K562 (cell line): Measurements from ENCODE around the gene CPE. TPM values are rescaled to one million over a fixed set of nuclear protein-coding genes. Genes with fewer than 3 reads are reported as not detected.

Source experiments
- BMI1 ChIP-seq: fragments of 150-350 bp; IDR thresholded peaks from 2 replicates; pipeline ENCODE4 v1.6.1; 2014; ENCODE audit warnings: low read length
- CEBPG ChIP-seq, 3 experiments: fragments of 200-800 bp in 1 of 3; sonication (Bioruptor generic) in 1 of 3; sonication (generic) in 1 of 3; formaldehyde crosslinking in 1 of 3; IDR thresholded peaks in 2 of 3; conservative IDR thresholded peaks in 1 of 3; 2 replicates each; pipeline versions ENCODE4 v1.6.1 to v1.8.0; 2016 to 2022; ENCODE audit warnings: missing compliant biosample characterization in 2 of 3, missing genetic modification characterization in 2 of 3, mild to moderate bottlenecking in 1 of 3, missing genetic modification reagents in 1 of 3
- JUND ChIP-seq, 2 experiments: IDR thresholded peaks; 2 replicates in 1 of 2; 3 replicates in 1 of 2; pipeline ENCODE4 v1.6.1; 2011; ENCODE audit warnings: borderline replicate concordance in 2 of 2, low read depth in 2 of 2, low read length in 2 of 2, improper control_type of control experiment in 1 of 2, missing biosample characterization in 1 of 2, missing genetic modification characterization in 1 of 2, missing genetic modification reagents in 1 of 2
- L3MBTL2 ChIP-seq: fragments of 450-650 bp; IDR thresholded peaks from 2 replicates; pipeline ENCODE4 v1.6.1; 2016; ENCODE audit warnings: mild to moderate bottlenecking, moderate library complexity
- TEAD4 ChIP-seq, 2 experiments: sonication (generic) in 1 of 2; formaldehyde crosslinking in 1 of 2; IDR thresholded peaks; 2 replicates each; pipeline versions ENCODE4 v1.6.1 to v1.8.0; 2012 to 2022; ENCODE audit warnings: borderline replicate concordance in 1 of 2, inconsistent platforms in 1 of 2, low read length in 1 of 2, mild to moderate bottlenecking in 1 of 2, missing genetic modification reagents in 1 of 2
- TOE1 ChIP-seq, 2 experiments: fragments of 450-650 bp in 1 of 2; sonication (generic) in 1 of 2; formaldehyde crosslinking in 1 of 2; IDR thresholded peaks; 2 replicates each; pipeline versions ENCODE4 v1.7.1 to v1.8.0; 2016 to 2022; ENCODE audit warnings: borderline replicate concordance in 2 of 2, mild to moderate bottlenecking in 2 of 2, antibody characterized with exemption in 1 of 2, inconsistent platforms in 1 of 2, low read depth in 1 of 2, missing genetic modification reagents in 1 of 2, moderate library complexity in 1 of 2
- TSC22D4 ChIP-seq: fragments of 450-650 bp; IDR thresholded peaks from 2 replicates; pipeline ENCODE4 v1.6.1; 2016; ENCODE audit warnings: missing genetic modification characterization, missing biosample characterization, control low read depth
- ZNF282 ChIP-seq: sonication (generic); formaldehyde crosslinking; IDR thresholded peaks from 2 replicates; pipeline ENCODE4 v1.8.1; 2023; ENCODE audit warnings: missing genetic modification reagents
- ZNF766 ChIP-seq: fragments of 200-800 bp; sonication (Bioruptor generic); conservative IDR thresholded peaks from 2 replicates; pipeline ENCODE4 v1.6.1; 2016; ENCODE audit warnings: missing genetic modification characterization, missing compliant biosample characterization
- polyA plus RNA-seq, 8 experiments: library from polyadenylated mRNA; depleted of rRNA in 4 of 8; stranded (reverse) in 5 of 8; unstranded in 3 of 8; fragments of >200 nt; fragmentation: Nextera tagmentation in 2 of 8; fragmentation: Illumina TruSeq in 1 of 8; extraction: Ambion mirVana in 2 of 8; extraction: Trizol in 1 of 8; gene quantifications; 2 replicates each; pipeline versions ENCODE4 v1.2.1 to v1.2.3, GENCODE V29; 2011 to 2014; ENCODE audit warnings: inconsistent platforms in 1 of 8, missing spikeins in 1 of 8
- total RNA-seq, 7 experiments: library from RNA; depleted of rRNA in 6 of 7; stranded (reverse); fragments of >200 nt in 6 of 7; fragmentation: Illumina TruSeq in 2 of 7; extraction: Trizol in 2 of 7; gene quantifications; 2 replicates each; pipeline versions ENCODE4 v1.2.1 to v1.2.3, GENCODE V29; 2011 to 2021; ENCODE audit warnings: low replicate concordance in 1 of 7
- TF ChIP-seq, protein P1 (sequence below): fragments of 200-600 bp; sonication (generic); IDR thresholded peaks from one replicate; pipeline ENCODE4 v1.6.1; 2012; ENCODE audit warnings: mild to moderate bottlenecking, low read depth, low read length, inconsistent platforms
- TF ChIP-seq, protein P2 (sequence below), 2 experiments: fragments of 450-650 bp in 1 of 2; sonication (generic) in 1 of 2; formaldehyde crosslinking in 1 of 2; IDR thresholded peaks in 1 of 2; conservative IDR thresholded peaks in 1 of 2; 2 replicates each; pipeline versions ENCODE4 v1.6.1 to v1.8.1; 2016 to 2023; ENCODE audit warnings: mild to moderate bottlenecking in 2 of 2, moderate library complexity in 2 of 2, inconsistent platforms in 1 of 2, missing genetic modification reagents in 1 of 2

CPE gene
- total and polyA plus RNA-seq, 9 of the 15 experiments (the other 6 are each of a cell fraction or from before 2014, with no cell fraction given) = 0.04 to 0.16 (median 0.06) TPM; not detected in 4

DNA sequence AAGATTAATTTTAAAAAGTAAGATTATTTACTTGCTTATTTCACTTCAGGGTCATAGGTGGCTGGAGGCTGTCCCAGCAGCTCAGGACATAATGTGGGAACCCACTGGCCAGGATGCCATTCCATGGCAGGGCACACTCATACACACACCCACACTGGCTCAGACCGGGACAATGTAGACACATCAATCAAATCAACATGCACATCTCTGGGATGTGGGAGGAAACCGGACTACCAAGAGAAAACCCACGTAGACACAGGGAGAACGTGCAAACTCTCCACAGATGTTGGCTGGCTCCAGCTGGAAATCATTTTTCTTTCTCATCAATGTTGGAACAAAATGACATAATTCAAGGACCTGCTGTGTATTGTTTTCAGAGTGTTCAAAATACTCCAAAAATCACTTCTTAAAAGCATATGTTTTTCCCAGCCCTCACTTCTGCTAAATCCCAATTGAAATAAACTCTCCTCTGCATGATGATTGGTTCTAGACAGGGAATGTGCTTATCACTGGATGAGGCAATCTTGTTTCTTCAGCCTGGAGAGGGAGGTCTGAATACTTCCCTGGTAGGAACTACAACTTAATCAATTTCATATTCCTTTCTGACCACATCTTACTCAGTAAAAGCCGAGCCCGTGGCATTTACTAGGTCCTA, 18.6 kb upstream of the CPE start (continued):
- TF ChIP-seq ZNF766 (CRISPR knock-in tag) (peak; percentile 76), L3MBTL2 (0 out of 2 replicates have a peak, but pooled peaks have one; percentile 11), BMI1 (peak; percentile 29; the same call in 1 of the 2 replicates), CEBPG (CRISPR knock-in tag; IDR thresholded peaks at IDR 0.05) (no peak), CEBPG (tag; conservative IDR thresholded peaks at IDR 0.05 in 1 of 2, IDR thresholded peaks at IDR 0.05 in 1 of 2) (peak; percentile 59 to 64), JUND (IDR thresholded peaks at IDR 0.05; ENCODE audit: borderline replicate concordance, low read depth, low read length) (peak; percentile 31; the same call in 1 of the 2 replicates), JUND (tag; IDR thresholded peaks at IDR 0.05; ENCODE audit: borderline replicate concordance, low read depth, low read length) (no peak), TOE1 (IDR thresholded peaks at IDR 0.05; ENCODE audit: borderline replicate concordance) (no peak), TOE1 (CRISPR knock-in tag; IDR thresholded peaks at IDR 0.05; ENCODE audit: borderline replicate concordance, low read depth) (no peak), ZNF282 (no peak), TSC22D4 (no peak), TEAD4 (IDR thresholded peaks at IDR 0.05; ENCODE audit: low read length) (peak; percentile 56; the same call in 1 of the 2 replicates), TEAD4 (CRISPR knock-in tag; IDR thresholded peaks at IDR 0.05; ENCODE audit: borderline replicate concordance) (no peak)
- TF ChIP-seq, protein P1, sequence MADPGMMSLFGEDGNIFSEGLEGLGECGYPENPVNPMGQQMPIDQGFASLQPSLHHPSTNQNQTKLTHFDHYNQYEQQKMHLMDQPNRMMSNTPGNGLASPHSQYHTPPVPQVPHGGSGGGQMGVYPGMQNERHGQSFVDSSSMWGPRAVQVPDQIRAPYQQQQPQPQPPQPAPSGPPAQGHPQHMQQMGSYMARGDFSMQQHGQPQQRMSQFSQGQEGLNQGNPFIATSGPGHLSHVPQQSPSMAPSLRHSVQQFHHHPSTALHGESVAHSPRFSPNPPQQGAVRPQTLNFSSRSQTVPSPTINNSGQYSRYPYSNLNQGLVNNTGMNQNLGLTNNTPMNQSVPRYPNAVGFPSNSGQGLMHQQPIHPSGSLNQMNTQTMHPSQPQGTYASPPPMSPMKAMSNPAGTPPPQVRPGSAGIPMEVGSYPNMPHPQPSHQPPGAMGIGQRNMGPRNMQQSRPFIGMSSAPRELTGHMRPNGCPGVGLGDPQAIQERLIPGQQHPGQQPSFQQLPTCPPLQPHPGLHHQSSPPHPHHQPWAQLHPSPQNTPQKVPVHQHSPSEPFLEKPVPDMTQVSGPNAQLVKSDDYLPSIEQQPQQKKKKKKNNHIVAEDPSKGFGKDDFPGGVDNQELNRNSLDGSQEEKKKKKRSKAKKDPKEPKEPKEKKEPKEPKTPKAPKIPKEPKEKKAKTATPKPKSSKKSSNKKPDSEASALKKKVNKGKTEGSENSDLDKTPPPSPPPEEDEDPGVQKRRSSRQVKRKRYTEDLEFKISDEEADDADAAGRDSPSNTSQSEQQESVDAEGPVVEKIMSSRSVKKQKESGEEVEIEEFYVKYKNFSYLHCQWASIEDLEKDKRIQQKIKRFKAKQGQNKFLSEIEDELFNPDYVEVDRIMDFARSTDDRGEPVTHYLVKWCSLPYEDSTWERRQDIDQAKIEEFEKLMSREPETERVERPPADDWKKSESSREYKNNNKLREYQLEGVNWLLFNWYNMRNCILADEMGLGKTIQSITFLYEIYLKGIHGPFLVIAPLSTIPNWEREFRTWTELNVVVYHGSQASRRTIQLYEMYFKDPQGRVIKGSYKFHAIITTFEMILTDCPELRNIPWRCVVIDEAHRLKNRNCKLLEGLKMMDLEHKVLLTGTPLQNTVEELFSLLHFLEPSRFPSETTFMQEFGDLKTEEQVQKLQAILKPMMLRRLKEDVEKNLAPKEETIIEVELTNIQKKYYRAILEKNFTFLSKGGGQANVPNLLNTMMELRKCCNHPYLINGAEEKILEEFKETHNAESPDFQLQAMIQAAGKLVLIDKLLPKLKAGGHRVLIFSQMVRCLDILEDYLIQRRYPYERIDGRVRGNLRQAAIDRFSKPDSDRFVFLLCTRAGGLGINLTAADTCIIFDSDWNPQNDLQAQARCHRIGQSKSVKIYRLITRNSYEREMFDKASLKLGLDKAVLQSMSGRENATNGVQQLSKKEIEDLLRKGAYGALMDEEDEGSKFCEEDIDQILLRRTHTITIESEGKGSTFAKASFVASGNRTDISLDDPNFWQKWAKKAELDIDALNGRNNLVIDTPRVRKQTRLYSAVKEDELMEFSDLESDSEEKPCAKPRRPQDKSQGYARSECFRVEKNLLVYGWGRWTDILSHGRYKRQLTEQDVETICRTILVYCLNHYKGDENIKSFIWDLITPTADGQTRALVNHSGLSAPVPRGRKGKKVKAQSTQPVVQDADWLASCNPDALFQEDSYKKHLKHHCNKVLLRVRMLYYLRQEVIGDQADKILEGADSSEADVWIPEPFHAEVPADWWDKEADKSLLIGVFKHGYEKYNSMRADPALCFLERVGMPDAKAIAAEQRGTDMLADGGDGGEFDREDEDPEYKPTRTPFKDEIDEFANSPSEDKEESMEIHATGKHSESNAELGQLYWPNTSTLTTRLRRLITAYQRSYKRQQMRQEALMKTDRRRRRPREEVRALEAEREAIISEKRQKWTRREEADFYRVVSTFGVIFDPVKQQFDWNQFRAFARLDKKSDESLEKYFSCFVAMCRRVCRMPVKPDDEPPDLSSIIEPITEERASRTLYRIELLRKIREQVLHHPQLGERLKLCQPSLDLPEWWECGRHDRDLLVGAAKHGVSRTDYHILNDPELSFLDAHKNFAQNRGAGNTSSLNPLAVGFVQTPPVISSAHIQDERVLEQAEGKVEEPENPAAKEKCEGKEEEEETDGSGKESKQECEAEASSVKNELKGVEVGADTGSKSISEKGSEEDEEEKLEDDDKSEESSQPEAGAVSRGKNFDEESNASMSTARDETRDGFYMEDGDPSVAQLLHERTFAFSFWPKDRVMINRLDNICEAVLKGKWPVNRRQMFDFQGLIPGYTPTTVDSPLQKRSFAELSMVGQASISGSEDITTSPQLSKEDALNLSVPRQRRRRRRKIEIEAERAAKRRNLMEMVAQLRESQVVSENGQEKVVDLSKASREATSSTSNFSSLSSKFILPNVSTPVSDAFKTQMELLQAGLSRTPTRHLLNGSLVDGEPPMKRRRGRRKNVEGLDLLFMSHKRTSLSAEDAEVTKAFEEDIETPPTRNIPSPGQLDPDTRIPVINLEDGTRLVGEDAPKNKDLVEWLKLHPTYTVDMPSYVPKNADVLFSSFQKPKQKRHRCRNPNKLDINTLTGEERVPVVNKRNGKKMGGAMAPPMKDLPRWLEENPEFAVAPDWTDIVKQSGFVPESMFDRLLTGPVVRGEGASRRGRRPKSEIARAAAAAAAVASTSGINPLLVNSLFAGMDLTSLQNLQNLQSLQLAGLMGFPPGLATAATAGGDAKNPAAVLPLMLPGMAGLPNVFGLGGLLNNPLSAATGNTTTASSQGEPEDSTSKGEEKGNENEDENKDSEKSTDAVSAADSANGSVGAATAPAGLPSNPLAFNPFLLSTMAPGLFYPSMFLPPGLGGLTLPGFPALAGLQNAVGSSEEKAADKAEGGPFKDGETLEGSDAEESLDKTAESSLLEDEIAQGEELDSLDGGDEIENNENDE = no peak
- TF ChIP-seq, protein P2, sequence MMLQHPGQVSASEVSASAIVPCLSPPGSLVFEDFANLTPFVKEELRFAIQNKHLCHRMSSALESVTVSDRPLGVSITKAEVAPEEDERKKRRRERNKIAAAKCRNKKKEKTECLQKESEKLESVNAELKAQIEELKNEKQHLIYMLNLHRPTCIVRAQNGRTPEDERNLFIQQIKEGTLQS (IDR thresholded peaks at IDR 0.05) = peak; percentile 68
- TF ChIP-seq, protein P2 (CRISPR knock-in tag; conservative IDR thresholded peaks at IDR 0.05) = no peak
- TF ChIP-seq, all 486 proteins: peak for 13
